GM12878 (cell line): ENCODE results near the gene BRICD5. TPM values are rescaled to one million over a fixed set of nuclear protein-coding genes. Genes with fewer than 3 reads are reported as not detected.

Experiments
- ATAC-seq: fragments of 200-7000 bp; cut with Tn5 transposase; 3 replicates; pipeline ENCODE4 v1.9.1; 2020; ENCODE audit warnings: mild to moderate bottlenecking, moderate library complexity
- BruUV-seq: library from RNA; stranded (reverse); fragments of 400-500 nt; replicated peaks from 2 replicates; lab custom pipeline; 2021; lab: Mats Ljungman, UMichigan
- CTCF ChIA-PET: fragments of 300-600 bp; sonication (Branson Sonifier 250); formaldehyde crosslinking; extraction: SDS; loops from one replicate; lab custom pipeline; 2021; ENCODE audit warnings: inconsistent platforms; lab: Yijun Ruan, JAX
- POLR2A ChIA-PET: fragments of 350-600 bp; formaldehyde crosslinking; extraction: SDS; loops from one replicate; lab custom pipeline; 2021; ENCODE audit warnings: inconsistent platforms; lab: Charles Lee
- RAD21 ChIA-PET: fragments of 300-600 bp; sonication (Branson Sonifier 250); formaldehyde crosslinking; loops from one replicate; lab custom pipeline; 2023; ENCODE audit warnings: antibody characterized with exemption; ENCODE audit not compliant: unreplicated experiment; lab: Charles Lee
- SMC1A ChIA-PET: fragments of 300-600 bp; sonication (Branson Sonifier 250); formaldehyde crosslinking; loops from one replicate; lab custom pipeline; 2023; ENCODE audit not compliant: unreplicated experiment, uncharacterized antibody; lab: Charles Lee
- DNase-seq: peaks from one replicate; pipeline ENCODE4 v3.0.0-alpha.2; 2011; ENCODE audit warnings: low read depth, low spot score
- FAIRE-seq: peaks from 3 replicates; lab custom pipeline; 2011; peaks lifted over from hg19 to GRCh38; lab: Jason Lieb, UNC
- H2AFZ ChIP-seq: 2 replicates; pipeline ENCODE4 v1.6.0; 2011; ENCODE audit warnings: low read depth, low read length, control low read depth; ENCODE audit not compliant: control insufficient read depth
- H3K27ac ChIP-seq: 2 replicates; pipeline ENCODE4 v1.5.1; 2011; ENCODE audit warnings: control low read depth; ENCODE audit not compliant: control insufficient read depth, insufficient read depth
- H3K27me3 ChIP-seq, 2 experiments: replicated peaks in 1 of 2; 2 replicates each; pipeline versions ENCODE4 v1.6.0 to v1.6.1; 2011; ENCODE audit warnings: low read length in 1 of 2; ENCODE audit not compliant: control insufficient read depth in 2 of 2, insufficient read depth in 2 of 2
- H3K36me3 ChIP-seq, 2 experiments: 2 replicates each; pipeline ENCODE4 v1.5.1; 2011; ENCODE audit warnings: low read length in 1 of 2; ENCODE audit not compliant: control insufficient read depth in 2 of 2, insufficient read depth in 2 of 2
- H3K4me1 ChIP-seq: 2 replicates; pipeline ENCODE4 v1.6.1; 2011; ENCODE audit warnings: mild to moderate bottlenecking, low read length, moderate library complexity, mixed read lengths; ENCODE audit not compliant: control insufficient read depth, insufficient read depth
- H3K4me2 ChIP-seq: 2 replicates; pipeline ENCODE4 v1.6.0; 2011; ENCODE audit warnings: control low read depth; ENCODE audit not compliant: control insufficient read depth, insufficient read depth
- H3K4me3 ChIP-seq: fragments of 200-600 bp; sonication (generic); 2 replicates; pipeline ENCODE4 v1.5.1; 2016
- H3K79me2 ChIP-seq: 2 replicates; pipeline ENCODE4 v1.6.0; 2011; ENCODE audit warnings: low read length; ENCODE audit not compliant: control insufficient read depth, insufficient read depth
- H3K9ac ChIP-seq: 2 replicates; pipeline ENCODE4 v1.8.0; 2011; ENCODE audit warnings: low read length, control low read depth, mixed read lengths; ENCODE audit not compliant: control insufficient read depth, insufficient read depth
- H3K9me3 ChIP-seq: replicated peaks from 3 replicates; pipeline ENCODE4 v1.5.1; 2011; ENCODE audit warnings: mild to moderate bottlenecking, low read length; ENCODE audit not compliant: control insufficient read depth, insufficient read depth
- H4K20me1 ChIP-seq: 2 replicates; pipeline ENCODE4 v1.6.0; 2011; ENCODE audit not compliant: control insufficient read depth, insufficient read depth
- NFYA ChIP-seq: IDR thresholded peaks from 2 replicates; pipeline ENCODE4 v1.6.1; 2011; ENCODE audit warnings: low read depth, mild to moderate bottlenecking, low read length, improper control_type of control experiment, borderline replicate concordance
- NRF1 ChIP-seq: conservative IDR thresholded peaks from 2 replicates; pipeline ENCODE4 v1.6.1; 2011; ENCODE audit warnings: mild to moderate bottlenecking, low read depth, low read length, improper control_type of control experiment
- SIX5 ChIP-seq: IDR thresholded peaks from 2 replicates; pipeline ENCODE4 v1.6.1; 2011; ENCODE audit warnings: mild to moderate bottlenecking, low read depth, low read length, moderate library complexity; ENCODE audit not compliant: severe bottlenecking
- SPI1 ChIP-seq: IDR thresholded peaks from 2 replicates; pipeline ENCODE4 v1.6.1; 2011; ENCODE audit warnings: low read depth, mild to moderate bottlenecking, low read length, moderate library complexity, borderline replicate concordance; ENCODE audit not compliant: insufficient read depth
- YY1 ChIP-seq: IDR thresholded peaks from 2 replicates; pipeline ENCODE4 v1.6.1; 2011; ENCODE audit warnings: low read depth, mild to moderate bottlenecking, low read length
- ZBTB4 ChIP-seq: fragments of 450-650 bp; formaldehyde crosslinking; IDR thresholded peaks from 2 replicates; pipeline ENCODE4 v1.4.0; 2022; ENCODE audit warnings: mild to moderate bottlenecking, moderate library complexity
- WGBS: methylation state at CpG from one replicate; pipeline ENCODE4 v1.1.6; 2016; ENCODE audit warnings: low lambda C conversion rate; ENCODE audit not compliant: insufficient replicate concordance, insufficient coverage; ENCODE audit errors: missing lambda C conversion rate; 5-methylcytosine and 5-hydroxymethylcytosine counted together
- in situ Hi-C: fragments of 300-500 bp; cut with MboI; formaldehyde crosslinking; loops from 9 replicates; pipeline ENCODE4 v1.14.3; 2018; ENCODE audit warnings: mixed read lengths
- intact Hi-C: fragments of 100-400 bp; cut with micrococcal nuclease; formaldehyde crosslinking; loops from one replicate; pipeline ENCODE4 v1.14.2; 2022; ENCODE audit not compliant: unreplicated experiment
- polyA plus RNA-seq, 11 experiments: library from polyadenylated mRNA; depleted of rRNA in 4 of 11; unstranded in 6 of 11; stranded (reverse) in 5 of 11; fragments of >200 nt; fragmentation: Nextera tagmentation in 4 of 11; fragmentation: Illumina TruSeq in 1 of 11; extraction: Ambion mirVana in 4 of 11; extraction: Trizol in 1 of 11; gene quantifications; 1 replicate in 1 of 11; 2 replicates in 10 of 11; pipeline versions ENCODE4 v1.2.1 to v1.2.3, GENCODE V29; 2011 to 2016; ENCODE audit warnings: inconsistent platforms in 2 of 11, missing spikeins in 2 of 11, low read depth in 1 of 11
- total RNA-seq, 4 experiments: library from RNA; depleted of rRNA in 3 of 4; stranded (reverse); fragments of >200 nt in 3 of 4; fragmentation: Illumina TruSeq in 1 of 4; extraction: Trizol in 1 of 4; gene quantifications; 2 replicates each; pipeline versions ENCODE4 v1.2.1 to v1.2.3, GENCODE V29; 2013 to 2021

BRICD5 gene
- total and polyA plus RNA-seq, 10 of the 15 experiments (the other 5 are each of a cell fraction or from before 2014, with no cell fraction given), result 0.58 to 11.6 (median 1.5) TPM; not detected in 1

GRCh38 chr16:2207872-2208271, 2.8 kb downstream of the BRICD5 start (continued):
- TF ChIP-seq SIX5, result no peak

- H3K4me2 ChIP-seq, result peak overlapping the region; percentile 89
- SMC1A ChIA-PET, result no interaction called here
- no peak for TF ChIP-seq SPI1
- no peak for TF ChIP-seq NRF1
- no peak for TF ChIP-seq NFYA
- no peak for TF ChIP-seq ZBTB4 (CRISPR knock-in tag)
- TF ChIP-seq YY1, result no peak
Observed at GRCh38 chr16:2206780-2207433, 3.8 kb downstream of the BRICD5 start.

More at GRCh38 chr16:2206780-2207433, 3.8 kb downstream of the BRICD5 start:
- 90% methylated on average over 23 of the region's 23 CpGs for WGBS
- Histone ChIP-seq H2AFZ (no peak overlapping the region), H3K27me3 (no peaks in the 10 kb centered on the region), H3K36me3 (peaks cover 8 to 19% of the 10 kb centered on the region in 2 experiments; a peak in 3 of 4 replicates), H4K20me1 (no peaks in the 10 kb centered on the region), H3K27ac (no peak overlapping the region), H3K79me2 (peaks cover 20% of the 10 kb centered on the region), H3K4me1 (peaks cover 6% of the 10 kb centered on the region; the same call in 1 of the 2 replicates), H3K9ac (peak overlapping the region; percentile 78; the same call in 1 of the 2 replicates), H3K4me3 (peak overlapping the region; percentile 93), H3K9me3 (no peaks in the 10 kb centered on the region)
- ATAC-seq, result no peak
- BruUV-seq, result no TSS peak
- RAD21 ChIA-PET, result interaction anchor here (1.5 kb wide), 1 partner anchor 8 kb away, joined by 3 read pairs; the partner anchor contains the start of gene PGP
- in situ Hi-C loops (no loop called here), intact Hi-C loops (loop anchor here (5.0 kb wide), 1 partner anchor 45 kb away; the partner anchor contains the start of gene ECI1)
- POLR2A ChIA-PET, result interaction anchor here (0.5 to 1.5 kb wide), 5 partner anchors 8 to 281 kb away, joined by 3 to 9 read pairs (median 4); partner anchors contain the start of genes ECI1, PGP and TRAF7
- FAIRE-seq, result no peak
- no peak for DNase-seq
- CTCF ChIA-PET, result interaction anchor here (0.6 kb wide), 1 partner anchor 120 kb away, joined by 3 read pairs; no protein-coding TSS in a partner anchor
